K562 (cell line): ENCODE measurements around the gene MMP24OS. TPM values are rescaled to one million over a fixed set of nuclear protein-coding genes. Genes with fewer than 3 reads are reported as not detected.

Source experiments
- polyA plus RNA-seq, 8 experiments: library from polyadenylated mRNA; depleted of rRNA in 4 of 8; stranded (reverse) in 5 of 8; unstranded in 3 of 8; fragments of >200 nt; fragmentation: Nextera tagmentation in 2 of 8; fragmentation: Illumina TruSeq in 1 of 8; extraction: Ambion mirVana in 2 of 8; extraction: Trizol in 1 of 8; gene quantifications; 2 replicates each; pipeline versions ENCODE4 v1.2.1 to v1.2.3, GENCODE V29; 2011 to 2014; ENCODE audit warnings: inconsistent platforms in 1 of 8, missing spikeins in 1 of 8
- total RNA-seq, 7 experiments: library from RNA; depleted of rRNA in 6 of 7; stranded (reverse); fragments of >200 nt in 6 of 7; fragmentation: Illumina TruSeq in 2 of 7; extraction: Trizol in 2 of 7; gene quantifications; 2 replicates each; pipeline versions ENCODE4 v1.2.1 to v1.2.3, GENCODE V29; 2011 to 2021; ENCODE audit warnings: low replicate concordance in 1 of 7

The MMP24OS gene
- total and polyA plus RNA-seq, 9 of the 15 experiments (the other 6 are each of a cell fraction or from before 2014, with no cell fraction given): 0.92 to 41.5 (median 11.4) TPM

Other genes starting within 250 kb of the MMP24OS start
Only the 7 nearest of the 9 such genes appear.
- 10.1 and 13.3 TPM in 2 replicates for gene EDEM2, start 130.8 kb downstream of the MMP24OS start, total RNA-seq (2014; rRNA removed)
- gene EDEM2, start 130.8 kb downstream of the MMP24OS start, total RNA-seq (2014; rRNA removed; fragmentation: Illumina TruSeq; extraction: Trizol): 8.6 and 9.7 TPM in 2 replicates
- gene EDEM2, start 130.8 kb downstream of the MMP24OS start, total RNA-seq (2015; rRNA removed; fragmentation: Illumina TruSeq; extraction: Trizol): 10.9 and 11.2 TPM in 2 replicates
- 9.8 and 10.4 TPM in 2 replicates for gene EDEM2, start 130.8 kb downstream of the MMP24OS start, total RNA-seq (2021)
- 6.9 and 8.8 TPM in 2 replicates for gene EDEM2, start 130.8 kb downstream of the MMP24OS start, polyA plus RNA-seq (2011; rRNA removed)
- gene EDEM2, start 130.8 kb downstream of the MMP24OS start, polyA plus RNA-seq (2014; fragmentation: Illumina TruSeq; extraction: Trizol): 10.3 and 11.0 TPM in 2 replicates
- gene EDEM2, start 130.8 kb downstream of the MMP24OS start, polyA plus RNA-seq (2014; fragmentation: Nextera tagmentation; extraction: Ambion mirVana): 1 to 10 TPM; 7.3 to 9.1 TPM
- 5.5 and 6.9 TPM in 2 replicates for gene EDEM2, start 130.8 kb downstream of the MMP24OS start, polyA plus RNA-seq (2014; rRNA removed)
- gene PROCR, start 106.0 kb downstream of the MMP24OS start, total RNA-seq (2014; rRNA removed): 4.9 and 5.7 TPM in 2 replicates
- gene PROCR, start 106.0 kb downstream of the MMP24OS start, total RNA-seq (2014; rRNA removed; fragmentation: Illumina TruSeq; extraction: Trizol): 3.4 and 3.7 TPM in 2 replicates
- gene PROCR, start 106.0 kb downstream of the MMP24OS start, total RNA-seq (2015; rRNA removed; fragmentation: Illumina TruSeq; extraction: Trizol): 3.8 and 4.0 TPM in 2 replicates
- gene PROCR, start 106.0 kb downstream of the MMP24OS start, total RNA-seq (2021): 4.1 and 4.5 TPM in 2 replicates
- gene PROCR, start 106.0 kb downstream of the MMP24OS start, polyA plus RNA-seq (2011; rRNA removed): 5.3 and 7.1 TPM in 2 replicates
- gene PROCR, start 106.0 kb downstream of the MMP24OS start, polyA plus RNA-seq (2014; fragmentation: Illumina TruSeq; extraction: Trizol): 3.6 and 4.6 TPM in 2 replicates
- gene PROCR, start 106.0 kb downstream of the MMP24OS start, polyA plus RNA-seq (2014; fragmentation: Nextera tagmentation; extraction: Ambion mirVana): 1 to 10 TPM; 1.6 to 2.6 TPM
- 6.1 and 9.6 TPM in 2 replicates for gene PROCR, start 106.0 kb downstream of the MMP24OS start, polyA plus RNA-seq (2014; rRNA removed)
- not detected in 2 replicates for gene MMP24, start 51.4 kb downstream of the MMP24OS start, total RNA-seq (2014; rRNA removed)
- 0.03 TPM in 1 of 2 replicates, not detected in the other for gene MMP24, start 51.4 kb downstream of the MMP24OS start, total RNA-seq (2014; rRNA removed; fragmentation: Illumina TruSeq; extraction: Trizol)
- gene MMP24, start 51.4 kb downstream of the MMP24OS start, total RNA-seq (2015; rRNA removed; fragmentation: Illumina TruSeq; extraction: Trizol): 0.07 and 0.08 TPM in 2 replicates
- 0.09 TPM in 1 of 2 replicates, not detected in the other for gene MMP24, start 51.4 kb downstream of the MMP24OS start, total RNA-seq (2021)
- gene MMP24, start 51.4 kb downstream of the MMP24OS start, polyA plus RNA-seq (2011; rRNA removed): 0.03 and 0.05 TPM in 2 replicates
- gene MMP24, start 51.4 kb downstream of the MMP24OS start, polyA plus RNA-seq (2014; fragmentation: Illumina TruSeq; extraction: Trizol): 0.03 and 0.04 TPM in 2 replicates
- not detected for gene MMP24, start 51.4 kb downstream of the MMP24OS start, polyA plus RNA-seq (2014; fragmentation: Nextera tagmentation; extraction: Ambion mirVana)
- not detected in 2 replicates for gene MMP24, start 51.4 kb downstream of the MMP24OS start, polyA plus RNA-seq (2014; rRNA removed)
- 200 and 244 TPM in 2 replicates for gene EIF6, start 6.7 kb upstream of the MMP24OS start, total RNA-seq (2014; rRNA removed)
- gene EIF6, start 6.7 kb upstream of the MMP24OS start, total RNA-seq (2014; rRNA removed; fragmentation: Illumina TruSeq; extraction: Trizol): 132 and 180 TPM in 2 replicates
- gene EIF6, start 6.7 kb upstream of the MMP24OS start, total RNA-seq (2015; rRNA removed; fragmentation: Illumina TruSeq; extraction: Trizol): 179 and 180 TPM in 2 replicates
- 229 and 249 TPM in 2 replicates for gene EIF6, start 6.7 kb upstream of the MMP24OS start, total RNA-seq (2021)
- gene EIF6, start 6.7 kb upstream of the MMP24OS start, polyA plus RNA-seq (2011; rRNA removed): 165 and 190 TPM in 2 replicates
- 247 and 288 TPM in 2 replicates for gene EIF6, start 6.7 kb upstream of the MMP24OS start, polyA plus RNA-seq (2014; fragmentation: Illumina TruSeq; extraction: Trizol)
- 100 to 1,000 TPM; 807 to 832 TPM for gene EIF6, start 6.7 kb upstream of the MMP24OS start, polyA plus RNA-seq (2014; fragmentation: Nextera tagmentation; extraction: Ambion mirVana)
- 230 and 241 TPM in 2 replicates for gene EIF6, start 6.7 kb upstream of the MMP24OS start, polyA plus RNA-seq (2014; rRNA removed)
- gene FAM83C, start 14.3 kb upstream of the MMP24OS start, total RNA-seq (2014; rRNA removed): not detected in 2 replicates
- not detected in 2 replicates for gene FAM83C, start 14.3 kb upstream of the MMP24OS start, total RNA-seq (2014; rRNA removed; fragmentation: Illumina TruSeq; extraction: Trizol)
- not detected in 2 replicates for gene FAM83C, start 14.3 kb upstream of the MMP24OS start, total RNA-seq (2015; rRNA removed; fragmentation: Illumina TruSeq; extraction: Trizol)
- gene FAM83C, start 14.3 kb upstream of the MMP24OS start, total RNA-seq (2021): not detected in 2 replicates
- gene FAM83C, start 14.3 kb upstream of the MMP24OS start, polyA plus RNA-seq (2011; rRNA removed): not detected in 2 replicates
- not detected in 2 replicates for gene FAM83C, start 14.3 kb upstream of the MMP24OS start, polyA plus RNA-seq (2014; fragmentation: Illumina TruSeq; extraction: Trizol)
- gene FAM83C, start 14.3 kb upstream of the MMP24OS start, polyA plus RNA-seq (2014; fragmentation: Nextera tagmentation; extraction: Ambion mirVana): not detected
- not detected in 2 replicates for gene FAM83C, start 14.3 kb upstream of the MMP24OS start, polyA plus RNA-seq (2014; rRNA removed)
- gene UQCC1, start 133.9 kb upstream of the MMP24OS start, total RNA-seq (2014; rRNA removed): 33.8 and 50.9 TPM in 2 replicates
- 37.3 and 37.4 TPM in 2 replicates for gene UQCC1, start 133.9 kb upstream of the MMP24OS start, total RNA-seq (2014; rRNA removed; fragmentation: Illumina TruSeq; extraction: Trizol)
- 37.7 and 38.9 TPM in 2 replicates for gene UQCC1, start 133.9 kb upstream of the MMP24OS start, total RNA-seq (2015; rRNA removed; fragmentation: Illumina TruSeq; extraction: Trizol)
- 50.0 and 58.5 TPM in 2 replicates for gene UQCC1, start 133.9 kb upstream of the MMP24OS start, total RNA-seq (2021)
- gene UQCC1, start 133.9 kb upstream of the MMP24OS start, polyA plus RNA-seq (2011; rRNA removed): 59.9 and 72.3 TPM in 2 replicates
- 58.1 and 68.6 TPM in 2 replicates for gene UQCC1, start 133.9 kb upstream of the MMP24OS start, polyA plus RNA-seq (2014; fragmentation: Illumina TruSeq; extraction: Trizol)
- gene UQCC1, start 133.9 kb upstream of the MMP24OS start, polyA plus RNA-seq (2014; fragmentation: Nextera tagmentation; extraction: Ambion mirVana): 10 to 100 TPM; 31.9 to 67.9 TPM
- 58.9 and 72.2 TPM in 2 replicates for gene UQCC1, start 133.9 kb upstream of the MMP24OS start, polyA plus RNA-seq (2014; rRNA removed)
- gene GDF5, start 160.1 kb upstream of the MMP24OS start, total RNA-seq (2014; rRNA removed): not detected in 2 replicates
- gene GDF5, start 160.1 kb upstream of the MMP24OS start, total RNA-seq (2014; rRNA removed; fragmentation: Illumina TruSeq; extraction: Trizol): not detected in 2 replicates
- gene GDF5, start 160.1 kb upstream of the MMP24OS start, total RNA-seq (2015; rRNA removed; fragmentation: Illumina TruSeq; extraction: Trizol): not detected in 2 replicates
- gene GDF5, start 160.1 kb upstream of the MMP24OS start, total RNA-seq (2021): not detected in 2 replicates
- gene GDF5, start 160.1 kb upstream of the MMP24OS start, polyA plus RNA-seq (2011; rRNA removed): not detected in 2 replicates
- gene GDF5, start 160.1 kb upstream of the MMP24OS start, polyA plus RNA-seq (2014; fragmentation: Illumina TruSeq; extraction: Trizol): not detected in 2 replicates
- gene GDF5, start 160.1 kb upstream of the MMP24OS start, polyA plus RNA-seq (2014; fragmentation: Nextera tagmentation; extraction: Ambion mirVana): under 1 TPM in 1 of 2 experiments, not detected in 1; 0.01 TPM
- not detected in 2 replicates for gene GDF5, start 160.1 kb upstream of the MMP24OS start, polyA plus RNA-seq (2014; rRNA removed)